GM23338 (cell line): ENCODE measurements around the gene RNF115. TPM values are rescaled to one million over a fixed set of nuclear protein-coding genes. Genes with fewer than 3 reads are reported as not detected.

Experiments
- ATAC-seq: fragments of 200-7000 bp; cut with Tn5 transposase; 3 replicates; pipeline ENCODE4 v1.9.1; 2020
- DNase-seq: peaks from one replicate; pipeline ENCODE4 v3.0.0-alpha.2; 2015; ENCODE audit warnings: low spot score
- H2AFZ ChIP-seq: fragments of 200-600 bp; sonication (generic); 2 replicates; pipeline ENCODE4 v1.8.0; 2016; ENCODE audit warnings: antibody characterized with exemption, mild to moderate bottlenecking, moderate library complexity
- H3F3A ChIP-seq: fragments of 200-600 bp; sonication (generic); replicated peaks from 2 replicates; pipeline ENCODE4 v1.8.0; 2017; ENCODE audit warnings: antibody characterized with exemption, mixed run types, low read depth
- H3K27ac ChIP-seq: fragments of 200-600 bp; sonication (generic); 2 replicates; pipeline ENCODE4 v1.6.1; 2016; ENCODE audit warnings: low read depth
- H3K27me3 ChIP-seq: fragments of 200-600 bp; sonication (generic); 2 replicates; pipeline ENCODE4 v1.8.0; 2016; ENCODE audit warnings: mild to moderate bottlenecking, mixed run types, moderate library complexity; ENCODE audit not compliant: insufficient read depth
- H3K36me3 ChIP-seq: fragments of 200-600 bp; sonication (generic); 2 replicates; pipeline ENCODE4 v1.8.0; 2016; ENCODE audit warnings: mild to moderate bottlenecking; ENCODE audit not compliant: insufficient read depth
- H3K4me1 ChIP-seq: fragments of 200-600 bp; sonication (generic); 2 replicates; pipeline ENCODE4 v1.8.0; 2016; ENCODE audit warnings: mild to moderate bottlenecking, moderate library complexity; ENCODE audit not compliant: insufficient read depth
- H3K4me2 ChIP-seq: fragments of 200-600 bp; sonication (generic); 2 replicates; pipeline ENCODE4 v1.7.1; 2017; ENCODE audit warnings: mixed run types
- H3K4me3 ChIP-seq: fragments of 200-600 bp; sonication (generic); 2 replicates; pipeline ENCODE4 v1.6.1; 2016; ENCODE audit warnings: mixed run types
- H3K79me2 ChIP-seq: fragments of 200-600 bp; sonication (generic); replicated peaks from 2 replicates; pipeline ENCODE4 v1.8.0; 2017; ENCODE audit warnings: mild to moderate bottlenecking; ENCODE audit not compliant: insufficient read depth
- H3K9me2 ChIP-seq: fragments of 200-600 bp; sonication (generic); 2 replicates; pipeline ENCODE4 v1.8.0; 2017; ENCODE audit not compliant: insufficient read depth
- H4K20me1 ChIP-seq: fragments of 200-600 bp; sonication (generic); replicated peaks from 2 replicates; pipeline ENCODE4 v1.8.0; 2017; ENCODE audit warnings: mild to moderate bottlenecking; ENCODE audit not compliant: insufficient read depth
- H3K27ac Mint-ChIP-seq: 2 replicates; pipeline ENCODE4 v1.8.0; 2020; ENCODE audit warnings: inconsistent platforms, mild to moderate bottlenecking, moderate library complexity, mixed read lengths
- H3K27me3 Mint-ChIP-seq: 3 replicates; pipeline ENCODE4 v1.8.0; 2022; ENCODE audit warnings: low read depth, mild to moderate bottlenecking, moderate library complexity, mixed read lengths, inconsistent platforms; ENCODE audit not compliant: insufficient read depth, poor library complexity
- H3K36me3 Mint-ChIP-seq: 3 replicates; pipeline ENCODE4 v1.8.0; 2021; ENCODE audit warnings: low read depth, mild to moderate bottlenecking, inconsistent platforms, moderate library complexity, mixed read lengths
- H3K4me1 Mint-ChIP-seq: 3 replicates; pipeline ENCODE4 v1.8.0; 2020; ENCODE audit warnings: mild to moderate bottlenecking, inconsistent platforms, mixed read lengths
- H3K4me3 Mint-ChIP-seq: 3 replicates; pipeline ENCODE4 v1.8.0; 2021; ENCODE audit warnings: moderate library complexity, mild to moderate bottlenecking, inconsistent platforms, mixed read lengths
- H3K9me3 Mint-ChIP-seq: 3 replicates; pipeline ENCODE4 v1.8.0; 2020; ENCODE audit warnings: moderate library complexity, mild to moderate bottlenecking, inconsistent platforms, mixed read lengths
- CREB1 ChIP-seq: fragments of 250-450 bp; sonication (Bioruptor Pico); IDR thresholded peaks from 2 replicates; pipeline ENCODE4 v1.5.0; 2020; ENCODE audit warnings: low read depth, mild to moderate bottlenecking, moderate library complexity
- CTCF ChIP-seq, 2 experiments: fragments of 200-600 bp in 1 of 2; sonication (generic) in 1 of 2; conservative IDR thresholded peaks; 2 replicates each; pipeline versions ENCODE4 v1.5.1 to v1.6.1; 2016 to 2017; ENCODE audit warnings: antibody characterized with exemption in 2 of 2, low read depth in 2 of 2, mild to moderate bottlenecking in 2 of 2, moderate library complexity in 1 of 2
- ETS1 ChIP-seq: IDR thresholded peaks from 2 replicates; pipeline ENCODE4 v1.6.1; 2016; ENCODE audit warnings: antibody characterized with exemption
- EZH2 ChIP-seq: fragments of 200-600 bp; sonication (generic); IDR thresholded peaks from one replicate; pipeline ENCODE4 v1.8.0; 2017; ENCODE audit warnings: antibody characterized with exemption, mild to moderate bottlenecking, low read depth; ENCODE audit not compliant: unreplicated experiment
- EZH2phosphoT487 ChIP-seq: fragments of 200-600 bp; sonication (generic); IDR thresholded peaks from one replicate; pipeline ENCODE4 v1.8.1; 2018; ENCODE audit warnings: antibody characterized with exemption; ENCODE audit not compliant: unreplicated experiment
- JUNB ChIP-seq: IDR thresholded peaks from one replicate; pipeline ENCODE4 v1.6.1; 2016; ENCODE audit warnings: antibody characterized with exemption; ENCODE audit not compliant: unreplicated experiment
- NANOG ChIP-seq: IDR thresholded peaks from 2 replicates; pipeline ENCODE4 v1.6.1; 2016; ENCODE audit warnings: antibody characterized with exemption, borderline replicate concordance
- POLR2AphosphoS5 ChIP-seq: IDR thresholded peaks from 2 replicates; pipeline ENCODE4 v1.6.1; 2016; ENCODE audit warnings: antibody characterized with exemption, low read depth
- REST ChIP-seq: IDR thresholded peaks from one replicate; pipeline ENCODE4 v1.6.1; 2018; ENCODE audit warnings: antibody characterized with exemption; ENCODE audit not compliant: unreplicated experiment
- STAT1 ChIP-seq: IDR thresholded peaks from one replicate; pipeline ENCODE4 v1.6.1; 2016; ENCODE audit warnings: antibody characterized with exemption; ENCODE audit not compliant: unreplicated experiment
- ZNF114 ChIP-seq: fragments of 250-450 bp; sonication (Bioruptor Pico); IDR thresholded peaks from 2 replicates; pipeline ENCODE4 v1.5.0; 2020; ENCODE audit warnings: mild to moderate bottlenecking, moderate library complexity
- ZNF331 ChIP-seq: fragments of 250-450 bp; sonication (Bioruptor Pico); IDR thresholded peaks from 2 replicates; pipeline ENCODE4 v1.5.0; 2020; ENCODE audit warnings: low read depth, mild to moderate bottlenecking, moderate library complexity
- ZNF462 ChIP-seq: fragments of 250-450 bp; sonication (Bioruptor Pico); IDR thresholded peaks from 2 replicates; pipeline ENCODE4 v1.5.0; 2020; ENCODE audit warnings: mild to moderate bottlenecking, moderate library complexity
- polyA plus RNA-seq: library from polyadenylated mRNA; unstranded; fragments of >200 nt; fragmentation: Nextera tagmentation; extraction: Ambion mirVana; gene quantifications from 2 replicates; pipeline ENCODE4 v1.2.1, GENCODE V29; 2016
- total RNA-seq: library from RNA; depleted of rRNA; stranded (reverse); fragments of >200 nt; shearing (Covaris generic); gene quantifications from 2 replicates; pipeline ENCODE4 v1.2.3, GENCODE V29; 2014

Gene RNF115
- total and polyA plus RNA-seq, 2 experiments from 2014 or later, result 10.6 to 10.9 TPM

GRCh38 chr1:145747398-145748247 lies 76.3 kb downstream of the RNF115 start:
- ATAC-seq (no peak), DNase-seq (no peak)
- no peak overlapping the region for H3K27ac ChIP-seq
- TF ChIP-seq POLR2AphosphoS5 (no peak), ZNF462 (CRISPR knock-in tag) (no peak), EZH2 (no peak), STAT1 (no peak), EZH2phosphoT487 (no peak), ZNF114 (CRISPR knock-in tag) (no peak), CREB1 (no peak), NANOG (no peak), REST (no peak), ZNF331 (CRISPR knock-in tag) (no peak), ETS1 (no peak), JUNB (no peak), CTCF (conservative IDR thresholded peaks at IDR 0.05; ENCODE audit: low read depth in 2 of 2) (no peak)
- H3K36me3 Mint-ChIP-seq, result peaks cover 15% of the 10 kb centered on the region; the same call in 2 of the 3 replicates
- no peaks in the 10 kb centered on the region; the same call in 1 of the 2 replicates for H4K20me1 ChIP-seq
- H3K4me3 ChIP-seq, result no peak overlapping the region
- no peak overlapping the region for H2AFZ ChIP-seq
- no peaks in the 10 kb centered on the region for H3K79me2 ChIP-seq
- no peaks in the 10 kb centered on the region for H3K27me3 Mint-ChIP-seq
- H3K27me3 ChIP-seq, result no peaks in the 10 kb centered on the region
- no peak overlapping the region for H3K4me2 ChIP-seq
- H3K27ac Mint-ChIP-seq, result no peak overlapping the region
- H3K4me1 Mint-ChIP-seq, result no peaks in the 10 kb centered on the region
- no peak overlapping the region for H3K4me3 Mint-ChIP-seq
- no peaks in the 10 kb centered on the region for H3K9me2 ChIP-seq
- peaks cover 17% of the 10 kb centered on the region for H3K36me3 ChIP-seq
- H3K4me1 ChIP-seq, result no peaks in the 10 kb centered on the region
- H3F3A ChIP-seq, result no peaks in the 10 kb centered on the region
- H3K9me3 Mint-ChIP-seq, result no peaks in the 10 kb centered on the region
